Measurements from ENCODE around the gene ZNF678.
"Not testable (repeated sequence)": the region's sequence is repeated elsewhere in the genome, so short reads cannot be mapped to it uniquely, and the experiment has no call there.

ZNF678 gene

GRCh38 chr1:227548448-227548847, 14.9 kb upstream of the ZNF678 start:
- no peak overlapping the region for H3K9ac ChIP-seq
- no peaks in the 10 kb centered on the region for H3K36me3 ChIP-seq
- H3K27ac ChIP-seq: no peak overlapping the region
- TF ChIP-seq Cebpa-rat (IDR thresholded peaks at IDR 0.05): no peak
- no peaks in the 10 kb centered on the region for H4K20me1 ChIP-seq
- H3K27me3 ChIP-seq: no peaks in the 10 kb centered on the region
- H3K4me1 ChIP-seq: no peaks in the 10 kb centered on the region
- no peak overlapping the region for H3K4me2 ChIP-seq
- H3K4me3 ChIP-seq: no peak overlapping the region
- peaks cover 29% of the 10 kb centered on the region for H3K9me3 ChIP-seq

- no peak overlapping the region for H3K4me2 ChIP-seq
- H3K4me3 ChIP-seq: no peak overlapping the region
- TF ChIP-seq Cebpa-rat (IDR thresholded peaks at IDR 0.05): no peak
- no peak overlapping the region for H3K9ac ChIP-seq
- H3K36me3 ChIP-seq: no peaks in the 10 kb centered on the region
- no peaks in the 10 kb centered on the region for H3K27me3 ChIP-seq
- peaks cover 37% of the 10 kb centered on the region for H3K9me3 ChIP-seq
- H3K4me1 ChIP-seq: no peaks in the 10 kb centered on the region
- no peaks in the 10 kb centered on the region for H4K20me1 ChIP-seq
- H3K27ac ChIP-seq: no peak overlapping the region
These were observed 13.5 kb upstream of the ZNF678 start for GRCh38 chr1:227549892-227550291.

GRCh38 chr1:227551881-227552280, 11.5 kb upstream of the ZNF678 start:
- not testable (repeated sequence) for H3K36me3 ChIP-seq

GRCh38 chr1:227556288-227556687, 7.1 kb upstream of the ZNF678 start:
- H3K27ac ChIP-seq: no peak overlapping the region
- no peak overlapping the region for H3K4me2 ChIP-seq
- H4K20me1 ChIP-seq: no peaks in the 10 kb centered on the region
- no peaks in the 10 kb centered on the region for H3K36me3 ChIP-seq
- no peak overlapping the region for H3K4me3 ChIP-seq
- no peaks in the 10 kb centered on the region for H3K27me3 ChIP-seq
- no peak for TF ChIP-seq Cebpa-rat (IDR thresholded peaks at IDR 0.05)
- H3K4me1 ChIP-seq: 0 out of 2 replicates have a peak, but pooled peaks cover 5% of the 10 kb centered on the region
- peaks cover 60% of the 10 kb centered on the region for H3K9me3 ChIP-seq
- H3K9ac ChIP-seq: no peak overlapping the region

More at GRCh38 chr1:227551881-227552280, 11.5 kb upstream of the ZNF678 start:
- H3K9me3 ChIP-seq: peaks cover 41% of the 10 kb centered on the region
- not testable (repeated sequence) for H4K20me1 ChIP-seq, H3K9ac ChIP-seq, H3K27me3 ChIP-seq, H3K4me2 ChIP-seq, H3K27ac ChIP-seq, H3K4me3 ChIP-seq, H3K4me1 ChIP-seq

GRCh38 chr1:227557962-227558725, 5.2 kb upstream of the ZNF678 start:
- Histone ChIP-seq H3K4me3 (no peak overlapping the region), H3K4me1 (0 out of 2 replicates have a peak, but pooled peaks cover 10% of the 10 kb centered on the region), H3K9me3 (peaks cover 52% of the 10 kb centered on the region), H3K4me2 (no peak overlapping the region), H3K9ac (no peak overlapping the region), H4K20me1 (no peaks in the 10 kb centered on the region), H3K27ac (no peak overlapping the region), H3K36me3 (no peaks in the 10 kb centered on the region), H3K27me3 (no peaks in the 10 kb centered on the region)
- TF ChIP-seq Cebpa-rat (IDR thresholded peaks at IDR 0.05): no peak

GRCh38 chr1:227558732-227559262, 4.6 kb upstream of the ZNF678 start:
- H3K36me3 ChIP-seq: no peaks in the 10 kb centered on the region
- peaks cover 52% of the 10 kb centered on the region for H3K9me3 ChIP-seq
- no peak overlapping the region for H3K4me2 ChIP-seq
- no peak overlapping the region for H3K4me3 ChIP-seq
- H4K20me1 ChIP-seq: no peaks in the 10 kb centered on the region
- no peak for TF ChIP-seq Cebpa-rat (IDR thresholded peaks at IDR 0.05)
- H3K27me3 ChIP-seq: no peaks in the 10 kb centered on the region
- H3K4me1 ChIP-seq: 0 out of 2 replicates have a peak, but pooled peaks cover 11% of the 10 kb centered on the region
- H3K9ac ChIP-seq: no peak overlapping the region
- H3K27ac ChIP-seq: no peak overlapping the region

- Histone ChIP-seq H3K27ac (no peak overlapping the region), H3K4me1 (peaks cover 14% of the 10 kb centered on the region), H3K9ac (no peak overlapping the region), H4K20me1 (no peaks in the 10 kb centered on the region), H3K4me2 (no peak overlapping the region), H3K27me3 (no peaks in the 10 kb centered on the region), H3K4me3 (no peak overlapping the region), H3K36me3 (no peaks in the 10 kb centered on the region), H3K9me3 (peaks cover 45% of the 10 kb centered on the region)
- TF ChIP-seq Cebpa-rat (IDR thresholded peaks at IDR 0.05): no peak
These were observed 3.9 kb upstream of the ZNF678 start for GRCh38 chr1:227559499-227559898.

- TF ChIP-seq Cebpa-rat (IDR thresholded peaks at IDR 0.05): no peak
- Histone ChIP-seq H3K4me2 (no peak overlapping the region), H3K9me3 (peaks cover 43% of the 10 kb centered on the region), H3K27ac (no peak overlapping the region), H3K4me3 (no peak overlapping the region), H3K9ac (no peak overlapping the region), H4K20me1 (no peaks in the 10 kb centered on the region), H3K27me3 (no peaks in the 10 kb centered on the region), H3K36me3 (no peaks in the 10 kb centered on the region), H3K4me1 (peaks cover 19% of the 10 kb centered on the region)
These were observed 3.4 kb upstream of the ZNF678 start for GRCh38 chr1:227559926-227560325.

GRCh38 chr1:227560393-227561173, 2.8 kb upstream of the ZNF678 start:
- TF ChIP-seq Cebpa-rat (IDR thresholded peaks at IDR 0.05): no peak
- Histone ChIP-seq H3K4me2 (no peak overlapping the region), H3K4me3 (no peak overlapping the region)

More at GRCh38 chr1:227560393-227561173, 2.8 kb upstream of the ZNF678 start:
- Histone ChIP-seq H3K4me1 (peaks cover 20% of the 10 kb centered on the region), H3K27me3 (no peaks in the 10 kb centered on the region), H3K27ac (no peak overlapping the region), H3K9me3 (peaks cover 48% of the 10 kb centered on the region), H4K20me1 (no peaks in the 10 kb centered on the region), H3K36me3 (peaks cover 4% of the 10 kb centered on the region; the same call in 1 of the 2 replicates), H3K9ac (no peak overlapping the region)
